Stimulated activated CD8-positive, alpha-beta memory T cell treated with anti-CD3 and anti-CD28 coated beads, Interleukin-15, amount 100 ng/mL, for 48 hours (primary cell): ENCODE results near the gene TEDC2.
A peak's percentile ranks its signal among the peaks of the same experiment; 100 is the strongest.

Source experiments
- DNase-seq, 2 donors: peaks; one replicate each; pipeline ENCODE4 v3.0.0-alpha.2; 2020; ENCODE audit warnings: low read depth in 2 of 2

The TEDC2 gene

GRCh38 chr16:2496223-2497115, 36.6 kb downstream of the TEDC2 start:
- DNase-seq: no peak

- DNase-seq: no peak
These were observed 37.3 kb downstream of the TEDC2 start for GRCh38 chr16:2497116-2497630.

GRCh38 chr16:2497695-2498484, 38.0 kb downstream of the TEDC2 start:
- no peak for DNase-seq

GRCh38 chr16:2498531-2499253, 38.8 kb downstream of the TEDC2 start:
- no peak for DNase-seq

- no peak for DNase-seq
These were observed 39.5 kb downstream of the TEDC2 start for GRCh38 chr16:2499454-2499853.

GRCh38 chr16:2499890-2500429, 40.1 kb downstream of the TEDC2 start:
- no peak for DNase-seq

- DNase-seq: no peak
These were observed 40.6 kb downstream of the TEDC2 start for GRCh38 chr16:2500430-2500917.

GRCh38 chr16:2500918-2501750, 41.2 kb downstream of the TEDC2 start:
- peak; percentile 58 to 60 for DNase-seq

GRCh38 chr16:2501946-2502895, 42.3 kb downstream of the TEDC2 start:
- no peak for DNase-seq

GRCh38 chr16:2505695-2506094, 45.8 kb downstream of the TEDC2 start:
- DNase-seq: no peak

- no peak for DNase-seq
These were observed 47.2 kb downstream of the TEDC2 start for GRCh38 chr16:2507052-2507659.

- DNase-seq: no peak
These were observed 47.8 kb downstream of the TEDC2 start for GRCh38 chr16:2507665-2508064.

- DNase-seq: no peak
These were observed 49.0 kb downstream of the TEDC2 start for GRCh38 chr16:2508722-2509400.

- no peak for DNase-seq
These were observed 51.4 kb downstream of the TEDC2 start for GRCh38 chr16:2511128-2511800.

- no peak for DNase-seq
These were observed 52.3 kb downstream of the TEDC2 start for GRCh38 chr16:2511996-2512734.

- no peak for DNase-seq
These were observed 53.0 kb downstream of the TEDC2 start for GRCh38 chr16:2512735-2513404.
